ENCODE data around the gene RDH13.

RDH13 gene

DNA sequence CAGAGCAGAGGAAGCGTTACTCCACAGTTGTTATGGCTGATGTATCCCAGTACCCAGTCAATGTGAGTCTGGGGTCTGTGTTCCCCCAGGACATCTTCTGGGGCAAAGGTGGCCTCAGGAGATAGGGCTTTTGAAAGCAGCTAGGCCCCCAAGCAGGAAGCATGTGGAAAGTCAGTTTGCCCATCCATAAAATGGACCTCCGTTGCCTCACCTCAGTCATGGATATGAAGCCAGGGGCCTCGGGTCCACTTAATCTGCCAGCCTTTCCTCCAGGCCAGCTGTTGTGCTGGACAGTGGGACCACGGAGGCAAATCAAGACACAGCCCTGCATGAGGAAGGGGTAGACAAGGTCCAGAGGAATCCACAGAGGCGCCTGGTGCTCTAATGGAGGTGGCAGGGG lies 16.0 kb upstream of the RDH13 start:
- TF ChIP-seq, protein P1, sequence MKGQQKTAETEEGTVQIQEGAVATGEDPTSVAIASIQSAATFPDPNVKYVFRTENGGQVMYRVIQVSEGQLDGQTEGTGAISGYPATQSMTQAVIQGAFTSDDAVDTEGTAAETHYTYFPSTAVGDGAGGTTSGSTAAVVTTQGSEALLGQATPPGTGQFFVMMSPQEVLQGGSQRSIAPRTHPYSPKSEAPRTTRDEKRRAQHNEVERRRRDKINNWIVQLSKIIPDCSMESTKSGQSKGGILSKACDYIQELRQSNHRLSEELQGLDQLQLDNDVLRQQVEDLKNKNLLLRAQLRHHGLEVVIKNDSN (IDR thresholded peaks at IDR 0.05) = no peak
- 0 out of 2 replicates have a peak, but pooled peaks have one; percentile 37 for TF ChIP-seq ZBTB7A (IDR thresholded peaks at IDR 0.05; ENCODE audit: low read depth)

DNA sequence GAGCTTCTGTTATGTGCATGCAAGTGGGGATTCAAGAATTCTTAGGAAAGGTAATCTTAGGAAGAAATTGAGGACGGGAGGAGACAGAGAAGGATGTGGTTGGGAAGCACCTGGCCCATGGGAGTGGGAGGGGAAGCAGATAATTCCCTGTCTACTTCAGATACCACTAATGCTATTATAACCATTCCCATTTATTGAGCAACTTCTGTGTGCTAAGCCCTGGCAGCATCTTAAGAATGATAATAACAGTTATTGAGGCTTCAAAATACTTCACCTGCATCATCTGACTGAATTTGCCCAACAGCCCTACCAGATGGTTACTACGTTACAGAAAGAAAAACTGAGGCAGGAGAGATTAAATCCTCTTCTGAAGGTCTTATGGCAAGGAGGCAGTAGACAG lies 14.2 kb upstream of the RDH13 start:
- TF ChIP-seq ZBTB7A (IDR thresholded peaks at IDR 0.05; ENCODE audit: low read depth) (no peak), TAF1 (IDR thresholded peaks at IDR 0.05; ENCODE audit: low read depth) (no peak), TCF12 (IDR thresholded peaks at IDR 0.05; ENCODE audit: low read depth) (no peak), CEBPB (IDR thresholded peaks at IDR 0.05) (no peak), NFIC (IDR thresholded peaks at IDR 0.05) (no peak), FOXM1 (IDR thresholded peaks at IDR 0.05; ENCODE audit: borderline replicate concordance, low read depth) (no peak), EGR1 (IDR thresholded peaks at IDR 0.05) (no peak)
- TF ChIP-seq, protein P1 (IDR thresholded peaks at IDR 0.05) = no peak

DNA sequence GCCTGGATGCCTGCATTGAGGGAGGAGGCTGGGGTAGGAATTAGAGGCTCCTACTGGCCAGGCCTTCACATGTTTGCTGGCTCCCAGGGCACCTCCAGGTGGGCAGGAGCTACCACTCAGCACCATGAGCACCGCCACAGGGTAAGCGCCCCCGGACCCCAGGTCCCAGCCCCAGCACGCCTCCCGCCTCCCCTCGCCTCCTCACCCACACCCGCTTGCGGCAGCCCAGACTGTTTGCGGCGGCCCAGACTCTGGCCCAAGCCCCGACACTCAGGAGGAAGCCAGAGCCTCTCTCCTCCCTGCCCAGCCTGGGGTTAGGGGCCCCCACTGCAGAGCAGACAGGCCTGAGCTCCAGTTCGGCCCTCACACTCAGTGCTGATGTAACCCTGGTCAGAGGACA lies 13.4 kb upstream of the RDH13 start:
- TF ChIP-seq ZBTB7A (IDR thresholded peaks at IDR 0.05; ENCODE audit: low read depth) (no peak), CREB1 (IDR thresholded peaks at IDR 0.05; ENCODE audit: low read depth) (no peak), TCF12 (IDR thresholded peaks at IDR 0.05; ENCODE audit: low read depth) (no peak), EGR1 (IDR thresholded peaks at IDR 0.05) (no peak), NFIC (IDR thresholded peaks at IDR 0.05) (no peak), YY1 (IDR thresholded peaks at IDR 0.05; ENCODE audit: low read depth) (no peak), TEAD4 (IDR thresholded peaks at IDR 0.05) (no peak), CEBPB (IDR thresholded peaks at IDR 0.05) (no peak), EP300 (IDR thresholded peaks at IDR 0.05; ENCODE audit: borderline replicate concordance) (no peak), FOXM1 (IDR thresholded peaks at IDR 0.05; ENCODE audit: borderline replicate concordance, low read depth) (no peak), RAD21 (IDR thresholded peaks at IDR 0.05; ENCODE audit: low read depth) (no peak), TAF1 (IDR thresholded peaks at IDR 0.05; ENCODE audit: low read depth) (no peak)
- TF ChIP-seq, protein P1 (IDR thresholded peaks at IDR 0.05) = no peak

DNA sequence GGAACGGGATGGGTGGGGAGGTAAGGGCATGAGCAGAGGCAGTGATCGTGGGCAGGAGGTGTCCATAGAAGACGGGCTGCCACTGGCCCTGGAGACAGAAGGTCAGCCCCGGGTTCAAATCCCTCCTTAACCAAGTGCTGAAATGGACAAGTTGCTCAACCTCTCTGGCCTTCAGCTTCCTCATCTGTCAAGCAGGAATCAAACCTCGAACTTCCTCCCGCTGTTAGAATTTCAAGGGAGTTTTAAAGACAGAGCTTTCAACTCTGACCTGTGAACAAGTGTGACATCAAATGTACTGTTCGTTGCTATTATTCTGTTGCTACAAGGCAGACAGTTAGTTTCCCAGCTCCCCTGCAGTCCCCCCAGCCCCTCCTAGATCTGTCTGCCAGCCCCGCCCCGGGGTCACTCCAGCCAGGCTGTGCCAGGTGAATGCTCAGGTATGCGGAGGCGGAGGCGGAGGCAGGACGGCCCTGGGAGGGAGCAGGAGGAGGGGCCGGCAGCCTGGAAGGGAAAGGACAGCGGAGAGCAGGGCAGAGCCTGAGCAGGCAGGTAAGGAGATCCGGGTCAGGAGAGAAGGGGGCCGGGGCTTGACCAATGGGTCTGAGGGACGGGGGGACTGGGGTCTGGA lies 12.5 kb upstream of the RDH13 start, which contains the start of gene EPS8L1:
EPS8L1 (plus strand) TSS at position 499 of the 628 bp plus-strand sequence. CDS start 576 bp downstream, outside the sequence.
- TF ChIP-seq NFIC (IDR thresholded peaks at IDR 0.05) (peak; percentile 54), EP300 (IDR thresholded peaks at IDR 0.05; ENCODE audit: borderline replicate concordance) (no peak; the same call in 1 of the 2 replicates), FOXM1 (IDR thresholded peaks at IDR 0.05; ENCODE audit: borderline replicate concordance, low read depth) (no peak), TCF12 (IDR thresholded peaks at IDR 0.05; ENCODE audit: low read depth) (0 out of 2 replicates have a peak, but pooled peaks have one; percentile 38), YY1 (IDR thresholded peaks at IDR 0.05; ENCODE audit: low read depth) (no peak), CEBPB (IDR thresholded peaks at IDR 0.05) (peak; percentile 32; the same call in 1 of the 2 replicates), RAD21 (IDR thresholded peaks at IDR 0.05; ENCODE audit: low read depth) (no peak), TEAD4 (IDR thresholded peaks at IDR 0.05) (peak; percentile 87), ZBTB7A (IDR thresholded peaks at IDR 0.05; ENCODE audit: low read depth) (peak; percentile 71), EGR1 (IDR thresholded peaks at IDR 0.05) (peak; percentile 97), TAF1 (IDR thresholded peaks at IDR 0.05; ENCODE audit: low read depth) (0 out of 2 replicates have a peak, but pooled peaks have one; percentile 44), CREB1 (IDR thresholded peaks at IDR 0.05; ENCODE audit: low read depth) (no peak)
- TF ChIP-seq, protein P2, sequence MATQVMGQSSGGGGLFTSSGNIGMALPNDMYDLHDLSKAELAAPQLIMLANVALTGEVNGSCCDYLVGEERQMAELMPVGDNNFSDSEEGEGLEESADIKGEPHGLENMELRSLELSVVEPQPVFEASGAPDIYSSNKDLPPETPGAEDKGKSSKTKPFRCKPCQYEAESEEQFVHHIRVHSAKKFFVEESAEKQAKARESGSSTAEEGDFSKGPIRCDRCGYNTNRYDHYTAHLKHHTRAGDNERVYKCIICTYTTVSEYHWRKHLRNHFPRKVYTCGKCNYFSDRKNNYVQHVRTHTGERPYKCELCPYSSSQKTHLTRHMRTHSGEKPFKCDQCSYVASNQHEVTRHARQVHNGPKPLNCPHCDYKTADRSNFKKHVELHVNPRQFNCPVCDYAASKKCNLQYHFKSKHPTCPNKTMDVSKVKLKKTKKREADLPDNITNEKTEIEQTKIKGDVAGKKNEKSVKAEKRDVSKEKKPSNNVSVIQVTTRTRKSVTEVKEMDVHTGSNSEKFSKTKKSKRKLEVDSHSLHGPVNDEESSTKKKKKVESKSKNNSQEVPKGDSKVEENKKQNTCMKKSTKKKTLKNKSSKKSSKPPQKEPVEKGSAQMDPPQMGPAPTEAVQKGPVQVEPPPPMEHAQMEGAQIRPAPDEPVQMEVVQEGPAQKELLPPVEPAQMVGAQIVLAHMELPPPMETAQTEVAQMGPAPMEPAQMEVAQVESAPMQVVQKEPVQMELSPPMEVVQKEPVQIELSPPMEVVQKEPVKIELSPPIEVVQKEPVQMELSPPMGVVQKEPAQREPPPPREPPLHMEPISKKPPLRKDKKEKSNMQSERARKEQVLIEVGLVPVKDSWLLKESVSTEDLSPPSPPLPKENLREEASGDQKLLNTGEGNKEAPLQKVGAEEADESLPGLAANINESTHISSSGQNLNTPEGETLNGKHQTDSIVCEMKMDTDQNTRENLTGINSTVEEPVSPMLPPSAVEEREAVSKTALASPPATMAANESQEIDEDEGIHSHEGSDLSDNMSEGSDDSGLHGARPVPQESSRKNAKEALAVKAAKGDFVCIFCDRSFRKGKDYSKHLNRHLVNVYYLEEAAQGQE (IDR thresholded peaks at IDR 0.05; ENCODE audit: low read depth) = no peak
- TF ChIP-seq, protein P3, sequence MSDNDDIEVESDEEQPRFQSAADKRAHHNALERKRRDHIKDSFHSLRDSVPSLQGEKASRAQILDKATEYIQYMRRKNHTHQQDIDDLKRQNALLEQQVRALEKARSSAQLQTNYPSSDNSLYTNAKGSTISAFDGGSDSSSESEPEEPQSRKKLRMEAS (IDR thresholded peaks at IDR 0.05) = 0 out of 2 replicates have a peak, but pooled peaks have one; percentile 28
- TF ChIP-seq, protein P1 (IDR thresholded peaks at IDR 0.05) = 0 out of 2 replicates have a peak, but pooled peaks have one; percentile 17

DNA sequence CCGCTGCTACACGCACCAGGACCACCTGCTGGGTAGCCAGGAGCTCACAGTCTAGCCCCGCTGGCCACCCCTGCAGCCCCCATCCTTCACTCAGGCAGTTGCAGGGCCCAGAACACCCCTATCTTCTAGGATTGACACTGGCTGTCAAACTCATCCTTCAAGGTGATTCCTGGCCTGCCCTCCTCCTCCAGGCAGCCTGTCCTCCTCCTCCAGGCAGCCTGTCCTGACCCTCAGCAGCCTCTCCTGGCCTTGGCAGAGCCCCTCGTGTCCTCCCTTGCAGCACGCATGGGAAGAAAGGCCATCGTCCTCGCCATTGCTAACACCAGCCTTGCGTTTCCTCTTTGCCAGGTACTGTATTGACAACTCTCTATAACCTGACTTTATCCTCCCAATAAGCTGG lies 9.0 kb upstream of the RDH13 start:
- TF ChIP-seq RAD21 (IDR thresholded peaks at IDR 0.05; ENCODE audit: low read depth) (no peak), TEAD4 (IDR thresholded peaks at IDR 0.05) (no peak), EGR1 (IDR thresholded peaks at IDR 0.05) (no peak), NFIC (IDR thresholded peaks at IDR 0.05) (no peak)

DNA sequence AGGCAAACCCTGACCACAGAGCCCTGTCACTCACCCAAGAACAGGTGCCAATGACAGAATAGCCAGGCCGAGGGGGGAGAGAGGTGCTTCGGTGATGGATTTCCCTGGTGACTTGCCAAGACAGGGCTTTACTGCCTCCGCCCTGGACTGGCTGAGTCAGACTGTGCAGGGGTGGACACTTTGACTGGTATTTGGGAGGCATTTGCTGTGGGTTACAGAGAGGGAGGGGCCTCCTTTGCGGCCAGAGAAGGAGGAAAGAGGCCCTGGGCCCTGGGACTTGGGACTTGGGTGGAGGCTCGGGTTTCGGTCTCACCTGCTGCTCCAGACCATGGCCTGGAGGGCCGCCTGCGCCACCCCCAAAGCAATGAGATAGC lies 8.2 kb upstream of the RDH13 start:
- TF ChIP-seq FOXM1 (IDR thresholded peaks at IDR 0.05; ENCODE audit: borderline replicate concordance, low read depth) = no peak
- 0 out of 2 replicates have a peak, but pooled peaks have one; percentile 23 for TF ChIP-seq EP300 (IDR thresholded peaks at IDR 0.05; ENCODE audit: borderline replicate concordance)
- TF ChIP-seq TEAD4 (IDR thresholded peaks at IDR 0.05) = peak; percentile 69
- 0 out of 2 replicates have a peak, but pooled peaks have one; percentile 18 for TF ChIP-seq TAF1 (IDR thresholded peaks at IDR 0.05; ENCODE audit: low read depth)
- TF ChIP-seq TCF12 (IDR thresholded peaks at IDR 0.05; ENCODE audit: low read depth) = peak; percentile 65; the same call in 1 of the 2 replicates
- TF ChIP-seq, protein P1 (IDR thresholded peaks at IDR 0.05) = 0 out of 2 replicates have a peak, but pooled peaks have one; percentile 46
- TF ChIP-seq, protein P2 (IDR thresholded peaks at IDR 0.05; ENCODE audit: low read depth) = no peak
- peak; percentile 79 for TF ChIP-seq NFIC (IDR thresholded peaks at IDR 0.05)
- TF ChIP-seq ZBTB7A (IDR thresholded peaks at IDR 0.05; ENCODE audit: low read depth) = 0 out of 2 replicates have a peak, but pooled peaks have one; percentile 19
- peak; percentile 50; the same call in 1 of the 2 replicates for TF ChIP-seq EGR1 (IDR thresholded peaks at IDR 0.05)
- TF ChIP-seq RAD21 (IDR thresholded peaks at IDR 0.05; ENCODE audit: low read depth) = 0 out of 2 replicates have a peak, but pooled peaks have one; percentile 17
- no peak for TF ChIP-seq CEBPB (IDR thresholded peaks at IDR 0.05)
- no peak for TF ChIP-seq CREB1 (IDR thresholded peaks at IDR 0.05; ENCODE audit: low read depth)
- TF ChIP-seq, protein P3 (IDR thresholded peaks at IDR 0.05) = peak; percentile 32; the same call in 1 of the 2 replicates
- no peak for TF ChIP-seq YY1 (IDR thresholded peaks at IDR 0.05; ENCODE audit: low read depth)
